GM19043 (cell line): Measurements from ENCODE around the gene AGAP1.
"Not testable (repeated sequence)": the region's sequence is repeated elsewhere in the genome, so short reads cannot be mapped to it uniquely, and the experiment has no call there.

Experiments
- ATAC-seq: cut with Tn5 transposase; IDR thresholded peaks from one replicate; pipeline ENCODE4 v1.9.1; 2021; ENCODE audit warnings: low read depth; ENCODE audit not compliant: unreplicated experiment

Gene AGAP1

DNA sequence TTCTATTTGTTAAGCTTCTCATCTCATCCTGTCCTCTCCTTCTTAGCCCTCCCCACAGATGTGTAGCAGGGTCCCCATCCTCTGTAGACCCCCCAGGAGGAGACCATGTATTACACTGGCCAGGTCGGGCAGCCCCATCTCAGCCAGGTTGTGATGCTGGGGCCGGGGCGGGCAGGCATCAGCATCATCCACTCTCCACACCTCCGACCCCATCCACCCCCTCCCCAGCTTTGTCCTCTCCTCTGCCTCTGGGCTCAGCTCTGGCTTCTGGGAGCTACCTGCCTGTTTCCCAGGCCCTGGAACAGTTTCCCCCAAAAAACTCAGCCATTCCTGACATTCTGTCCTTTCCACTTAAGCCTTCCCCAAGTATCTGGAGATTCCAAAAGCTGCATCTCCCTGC lies 625.2 kb downstream of the AGAP1 start:
- no peak for ATAC-seq

DNA sequence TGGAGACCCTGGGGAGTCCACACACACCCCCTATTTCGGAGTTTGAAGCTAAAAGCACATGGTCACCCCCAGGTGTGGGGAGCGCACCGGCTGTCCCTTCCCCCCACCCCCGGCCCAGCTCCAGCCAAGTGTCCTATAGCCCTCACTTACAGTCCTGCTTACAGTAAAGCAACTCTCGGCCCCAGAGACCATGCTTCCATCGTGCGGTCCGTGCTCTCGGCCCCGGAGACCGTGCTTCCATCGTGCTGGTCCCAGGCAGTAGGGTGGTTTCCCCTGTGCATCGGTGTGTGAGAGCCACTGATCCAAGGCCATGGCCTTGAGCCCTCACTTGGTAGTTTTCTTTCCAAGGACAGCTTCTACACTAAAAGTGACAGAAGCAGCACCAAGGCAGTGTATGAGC lies 625.6 kb downstream of the AGAP1 start:
- ATAC-seq: no peak

DNA sequence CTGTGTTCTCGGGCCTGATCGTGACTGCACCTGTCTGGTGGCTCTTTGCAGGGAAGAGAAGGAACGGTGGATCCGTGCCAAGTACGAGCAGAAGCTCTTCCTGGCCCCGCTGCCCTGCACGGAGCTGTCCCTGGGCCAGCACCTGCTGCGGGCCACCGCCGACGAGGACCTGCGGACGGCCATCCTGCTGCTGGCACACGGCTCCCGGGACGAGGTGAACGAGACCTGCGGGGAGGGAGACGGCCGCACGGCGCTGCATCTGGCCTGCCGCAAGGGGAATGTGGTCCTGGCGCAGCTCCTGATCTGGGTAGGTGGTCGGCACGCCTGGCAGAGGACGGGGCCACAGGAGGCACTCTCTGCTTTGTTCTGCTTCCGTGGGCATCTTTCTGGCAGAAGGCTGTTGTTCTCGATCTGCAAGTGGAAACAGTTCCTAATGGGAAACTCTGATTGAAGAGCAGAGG lies 626.3 kb downstream of the AGAP1 start:
- no peak for ATAC-seq

DNA sequence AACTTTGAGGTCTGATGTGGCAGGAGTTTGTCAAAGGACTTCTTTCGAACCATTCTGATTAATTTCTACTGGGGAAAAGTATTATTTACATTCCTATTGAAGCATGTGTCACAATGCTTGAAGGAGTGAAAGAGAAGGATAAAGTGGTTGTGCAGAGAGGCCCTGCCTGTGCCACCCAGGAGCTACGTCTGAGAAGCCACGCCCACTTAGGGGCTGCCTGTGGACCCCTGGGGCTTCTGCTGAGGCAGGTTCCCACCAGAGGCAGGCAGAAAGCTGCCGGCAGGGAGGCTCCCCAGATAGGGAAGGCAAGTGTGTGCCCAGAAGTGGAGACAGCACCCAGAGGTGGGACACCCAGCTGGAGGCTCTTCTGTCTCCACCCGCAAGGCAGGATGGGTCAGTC lies 627.0 kb downstream of the AGAP1 start:
- no peak for ATAC-seq

DNA sequence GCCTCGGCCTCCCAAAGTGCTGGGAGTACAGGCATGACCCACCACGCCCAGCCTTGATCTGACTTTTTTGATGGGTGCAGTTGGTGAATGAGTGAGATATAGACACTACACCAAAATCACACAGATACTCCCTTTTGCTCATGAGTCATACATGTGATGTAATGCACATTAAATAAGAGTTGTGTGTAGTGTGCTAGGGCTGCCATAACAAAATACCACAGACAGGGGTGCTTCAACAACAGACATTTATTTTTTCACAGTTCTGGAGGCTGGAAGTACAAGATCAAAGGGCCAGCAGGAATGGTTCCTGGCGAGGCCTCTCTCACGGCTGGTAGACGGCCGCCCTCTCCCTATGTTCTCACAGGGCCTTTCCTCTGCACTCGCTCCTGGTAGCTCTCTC lies 627.7 kb downstream of the AGAP1 start:
- ATAC-seq: no peak

DNA sequence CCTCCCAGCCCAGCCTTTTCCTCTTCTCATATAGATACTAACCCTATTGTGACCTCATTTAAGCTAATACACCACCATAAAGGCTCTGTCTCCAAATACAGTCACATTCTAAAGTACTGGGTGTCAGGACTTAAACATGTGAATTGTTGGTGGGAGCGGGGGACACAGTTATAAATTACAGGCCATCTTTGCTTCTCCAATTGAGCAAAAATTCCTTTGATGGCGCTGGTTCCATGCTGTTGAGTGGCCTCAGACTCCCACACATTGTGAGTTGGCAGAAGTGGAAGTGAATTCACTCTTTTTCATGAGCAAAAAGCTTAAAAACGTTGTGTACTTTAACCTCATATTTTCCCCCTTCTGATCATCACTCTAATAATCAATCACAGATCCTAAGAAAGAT lies 628.4 kb downstream of the AGAP1 start:
- no peak for ATAC-seq

DNA sequence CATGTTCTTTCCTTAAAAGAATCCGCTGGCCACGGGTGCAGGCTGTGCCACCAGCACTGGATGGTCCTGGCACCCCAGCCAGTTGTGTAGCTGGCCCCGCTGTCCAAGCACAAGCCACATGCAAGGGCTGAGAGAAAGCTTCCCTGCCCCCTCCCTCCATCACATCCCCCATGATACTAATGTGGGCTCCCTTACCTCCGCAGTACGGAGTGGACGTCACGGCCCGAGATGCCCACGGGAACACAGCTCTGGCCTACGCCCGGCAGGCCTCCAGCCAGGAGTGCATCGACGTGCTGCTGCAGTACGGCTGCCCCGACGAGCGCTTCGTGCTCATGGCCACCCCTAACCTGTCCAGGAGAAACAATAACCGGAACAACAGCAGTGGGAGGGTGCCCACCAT lies 629.9 kb downstream of the AGAP1 start:
- ATAC-seq: no peak

DNA sequence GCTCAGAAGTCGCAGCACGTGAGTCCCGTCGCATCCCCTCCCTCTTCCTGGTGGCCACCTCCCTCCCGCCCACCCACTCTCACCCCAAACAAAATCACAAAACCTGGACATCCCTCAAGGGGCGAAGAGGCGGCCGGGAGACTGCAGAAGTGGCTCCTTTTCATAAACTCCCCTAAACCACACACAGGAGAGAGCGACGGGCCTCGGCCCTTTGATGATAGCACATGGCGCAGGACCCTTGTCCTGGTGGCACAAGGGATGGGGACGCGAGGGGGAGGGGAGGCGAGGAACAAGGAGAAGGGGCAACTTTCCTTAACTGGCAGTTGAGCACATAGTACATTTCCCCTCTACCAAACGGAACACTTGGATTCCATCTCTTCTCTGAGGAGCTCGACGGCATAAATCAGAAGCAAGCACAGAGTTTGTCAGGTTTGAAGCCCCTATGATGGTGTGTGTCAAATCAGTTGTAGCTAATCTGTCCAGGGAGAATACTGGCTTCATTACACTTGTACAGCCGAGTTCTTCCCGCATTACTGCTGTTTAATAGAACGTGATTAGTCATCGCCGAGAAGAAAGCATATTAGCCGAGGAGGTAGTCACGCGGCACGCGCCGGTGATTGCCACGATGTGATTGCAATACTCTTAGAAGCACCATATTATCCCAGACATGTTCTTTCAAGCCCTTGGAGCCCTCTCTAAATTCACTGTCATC lies 630.5 kb downstream of the AGAP1 start:
- ATAC-seq: no peak

DNA sequence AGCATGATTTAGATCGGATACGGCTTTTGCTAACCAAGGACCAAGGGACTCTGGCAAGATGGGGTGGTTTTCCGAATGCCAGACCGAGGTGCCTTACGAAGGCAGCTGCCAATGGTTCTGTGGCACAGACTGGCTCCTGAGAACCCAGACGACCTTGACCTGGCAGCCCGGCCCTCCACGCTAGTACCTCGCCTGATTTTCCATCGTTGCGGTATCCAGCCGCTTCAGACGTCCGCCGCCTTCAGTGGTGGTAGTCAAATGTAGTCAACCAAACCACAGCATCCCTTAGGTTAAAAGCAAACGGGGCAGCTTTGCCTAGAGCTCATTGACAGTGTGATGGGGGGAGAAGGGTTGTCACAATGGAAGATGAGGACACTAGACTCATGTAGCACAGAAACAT lies 631.7 kb downstream of the AGAP1 start:
- ATAC-seq: no peak

DNA sequence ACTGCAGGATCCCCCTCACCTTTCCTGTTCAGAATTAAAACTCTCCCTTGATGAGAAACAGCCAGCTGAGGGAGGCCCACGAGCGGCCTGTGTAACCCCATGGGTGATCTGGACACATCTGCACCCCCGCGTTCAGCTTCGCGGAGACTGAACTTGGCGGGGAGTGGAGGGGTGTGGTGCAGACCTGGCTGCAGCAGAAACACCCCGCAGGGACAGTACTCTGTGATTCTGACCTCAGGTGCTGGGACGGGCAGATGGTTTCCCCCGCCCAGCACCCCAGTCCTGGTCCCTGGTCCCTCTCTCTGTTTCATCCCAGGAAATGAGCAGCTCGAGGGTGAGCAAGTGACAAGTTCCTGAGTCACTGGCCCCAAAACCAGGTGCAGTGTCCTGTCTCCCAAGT lies 633.2 kb downstream of the AGAP1 start:
- ATAC-seq: no peak

DNA sequence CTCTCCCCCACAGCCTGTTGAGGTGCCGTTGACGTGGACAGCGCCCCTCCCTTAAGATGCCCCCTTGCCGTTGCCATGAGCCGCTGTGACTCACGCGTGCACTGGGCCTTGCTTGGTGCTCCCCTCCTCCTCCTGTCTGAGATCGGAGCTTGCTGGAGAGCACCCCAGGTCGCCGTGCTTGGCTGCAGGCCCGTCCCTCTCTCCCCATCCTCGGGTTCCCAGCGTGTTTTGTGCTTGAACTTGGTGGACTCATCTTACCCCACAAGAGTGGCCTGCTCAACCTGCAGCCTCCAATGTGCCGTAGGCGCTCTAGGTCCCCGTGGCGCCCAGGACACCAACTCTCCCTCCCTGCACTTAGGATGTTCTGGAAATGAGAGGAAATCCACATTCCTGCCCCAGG lies 634.5 kb downstream of the AGAP1 start:
- ATAC-seq: no peak

DNA sequence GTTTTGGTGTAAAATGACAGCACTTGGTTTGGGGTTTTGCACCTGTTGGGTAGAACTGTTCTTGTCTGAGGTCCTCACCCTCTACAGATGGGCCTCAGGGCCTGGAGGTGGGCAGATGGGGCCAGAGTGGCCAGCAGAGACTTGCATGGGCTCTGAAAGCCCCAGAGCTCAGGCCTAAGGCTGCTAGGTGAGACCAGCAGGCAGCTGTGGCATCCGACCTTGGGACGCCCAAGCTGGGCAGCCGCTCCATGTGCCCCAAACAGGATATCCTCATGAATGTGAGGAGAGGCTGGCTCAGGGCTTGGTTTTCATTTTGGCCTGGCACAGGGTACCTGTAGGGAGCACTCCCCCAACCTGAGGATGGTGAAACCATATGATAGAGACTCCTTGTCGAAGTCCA lies 636.1 kb downstream of the AGAP1 start:
- no peak for ATAC-seq

DNA sequence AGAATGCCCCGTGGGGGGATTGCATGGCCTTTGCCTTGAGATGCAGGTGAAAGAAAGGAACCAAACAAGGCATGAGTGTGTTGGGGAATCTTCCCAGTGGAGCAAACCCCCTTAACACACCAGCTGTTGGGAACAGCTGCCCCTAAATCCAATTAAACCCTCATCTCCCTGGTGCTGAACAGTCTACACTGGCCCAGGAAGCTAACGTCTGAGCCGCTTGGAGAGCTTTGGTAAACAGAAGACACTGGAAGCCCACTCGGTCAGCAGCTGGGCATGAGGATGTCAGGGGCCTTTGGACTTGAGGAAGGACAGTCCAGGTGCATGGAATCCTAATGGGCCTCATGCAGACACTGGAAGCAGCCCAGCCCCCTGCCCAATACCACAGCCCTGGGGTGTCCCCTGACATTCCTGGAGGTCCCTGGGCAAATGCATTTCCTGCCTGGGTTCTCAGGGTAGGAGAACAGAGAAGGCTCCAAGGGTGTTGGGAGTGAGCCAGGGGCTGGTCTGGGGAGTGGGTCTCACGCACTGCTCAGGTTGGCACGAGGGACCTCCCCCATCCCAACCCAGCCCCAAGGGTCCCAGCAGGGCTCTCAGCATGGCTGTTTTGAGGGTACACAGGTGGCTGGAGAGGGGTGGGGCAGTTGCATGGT lies 636.6 kb downstream of the AGAP1 start:
- ATAC-seq: no peak

DNA sequence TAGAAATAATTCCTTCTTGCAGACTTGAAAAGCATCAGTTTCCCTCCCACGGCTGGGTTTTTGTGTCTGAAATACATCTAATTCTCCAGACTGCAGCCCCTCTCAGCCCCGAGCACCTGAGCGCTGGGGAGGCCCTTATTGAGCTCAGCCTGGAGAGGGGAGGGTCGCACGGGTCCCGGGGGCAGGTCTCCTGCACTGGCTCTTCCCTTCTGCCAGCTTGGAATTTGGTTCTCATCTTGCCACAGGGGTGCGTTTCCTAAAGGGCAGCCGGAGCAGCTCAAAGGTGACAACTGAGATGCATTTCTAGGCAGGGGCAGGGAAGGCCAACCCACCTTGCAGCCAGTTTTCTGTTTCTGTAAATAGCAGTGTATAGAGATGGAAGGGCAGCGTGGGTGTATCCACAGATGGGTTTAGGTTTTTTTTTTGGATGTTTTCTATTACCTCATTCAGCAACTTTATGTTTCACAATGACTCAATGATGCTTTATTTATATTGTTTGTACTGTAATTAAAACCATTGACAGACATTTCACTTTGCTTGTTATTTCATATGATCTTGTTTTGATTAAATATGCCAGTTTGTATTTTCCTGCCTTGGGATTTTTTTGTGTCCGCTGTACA lies 637.3 kb downstream of the AGAP1 start:
- ATAC-seq: no peak

DNA sequence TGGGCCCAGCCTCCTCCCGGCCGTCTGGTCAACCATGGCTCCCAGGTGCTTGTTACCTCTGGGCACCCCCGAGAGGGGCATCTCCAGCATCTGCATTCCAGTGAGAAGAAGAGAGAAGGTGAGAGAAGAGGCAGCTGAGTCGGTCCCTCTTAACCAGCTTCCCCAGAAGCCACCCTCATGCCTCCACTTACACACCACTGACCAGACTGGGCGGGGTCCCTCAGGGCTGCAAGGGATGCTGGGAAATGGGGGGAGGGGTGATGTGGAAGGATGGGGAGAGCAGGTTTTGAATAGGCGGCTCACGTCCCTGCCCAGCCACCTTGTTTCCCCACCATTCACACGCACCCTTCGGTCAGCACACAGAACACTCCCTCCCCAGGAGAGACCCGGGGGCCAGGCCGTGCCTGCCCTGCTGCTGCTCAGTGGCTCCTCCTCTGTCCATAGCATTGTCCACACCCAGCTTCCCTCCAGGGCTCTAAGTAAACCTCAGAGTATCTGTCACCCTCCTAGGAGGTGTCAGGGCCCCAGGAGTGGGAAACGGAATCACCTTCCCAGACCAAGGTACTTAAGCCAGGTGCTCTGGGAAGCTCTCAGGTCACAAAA lies 639.7 kb downstream of the AGAP1 start:
- ATAC-seq: no peak

DNA sequence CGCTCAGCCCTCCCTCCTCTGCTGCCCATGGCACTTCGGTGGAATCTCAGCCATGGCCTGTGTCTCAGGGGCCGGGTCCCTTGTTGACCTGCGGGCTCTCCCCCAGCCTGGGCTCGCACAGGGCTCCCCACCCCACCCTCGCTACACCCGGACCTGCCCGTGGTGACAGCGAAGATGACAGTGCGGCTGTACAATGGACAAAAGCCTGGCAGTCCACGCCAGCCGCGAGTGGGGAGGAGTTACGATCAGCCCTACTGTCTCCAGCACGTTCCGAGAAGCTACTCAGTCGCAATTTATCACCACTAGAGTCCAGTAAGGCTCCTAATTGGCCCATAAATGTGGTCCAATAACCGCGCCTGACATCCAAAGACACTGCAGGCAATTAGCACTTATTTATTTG lies 642.7 kb downstream of the AGAP1 start:
- ATAC-seq: no peak

DNA sequence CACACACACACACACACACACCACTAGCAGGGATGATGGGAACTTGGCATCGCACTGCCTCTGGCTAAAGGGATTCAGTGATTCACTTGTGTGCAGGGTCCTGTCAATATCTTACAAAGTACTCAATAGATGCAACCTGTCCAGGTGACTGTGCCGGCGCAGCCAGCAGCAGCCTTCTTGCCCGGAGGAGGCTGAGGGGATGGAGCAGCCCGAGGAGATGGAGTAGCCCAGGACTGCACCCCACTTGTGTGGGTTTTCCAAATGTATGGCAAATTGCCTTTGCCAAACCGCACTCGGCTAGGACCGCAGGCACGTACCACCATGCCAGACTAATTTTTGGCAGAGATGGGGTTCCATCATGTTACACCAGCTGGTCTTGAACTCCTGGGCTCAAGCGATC lies 643.2 kb downstream of the AGAP1 start:
- ATAC-seq: no peak

DNA sequence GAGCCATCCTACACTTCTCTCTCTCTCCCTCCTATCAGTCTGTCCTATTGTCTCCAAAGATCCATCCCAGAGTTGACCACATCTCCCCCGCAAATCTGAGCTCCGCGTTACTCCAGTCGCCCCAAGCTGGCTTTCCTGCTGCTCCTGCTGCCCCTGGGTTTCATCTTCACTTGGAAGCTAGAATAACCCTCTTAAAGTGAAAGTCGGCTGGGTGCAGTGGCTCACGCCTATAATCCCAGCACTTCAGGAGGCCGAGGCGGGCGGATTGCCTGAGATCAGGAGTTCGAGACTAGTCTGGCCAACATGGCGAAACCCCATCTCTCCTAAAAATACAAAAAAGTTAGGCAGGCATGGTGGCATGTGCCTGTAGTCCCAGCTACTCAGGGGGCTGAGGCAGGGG lies 647.8 kb downstream of the AGAP1 start:
- ATAC-seq: not testable (repeated sequence)

DNA sequence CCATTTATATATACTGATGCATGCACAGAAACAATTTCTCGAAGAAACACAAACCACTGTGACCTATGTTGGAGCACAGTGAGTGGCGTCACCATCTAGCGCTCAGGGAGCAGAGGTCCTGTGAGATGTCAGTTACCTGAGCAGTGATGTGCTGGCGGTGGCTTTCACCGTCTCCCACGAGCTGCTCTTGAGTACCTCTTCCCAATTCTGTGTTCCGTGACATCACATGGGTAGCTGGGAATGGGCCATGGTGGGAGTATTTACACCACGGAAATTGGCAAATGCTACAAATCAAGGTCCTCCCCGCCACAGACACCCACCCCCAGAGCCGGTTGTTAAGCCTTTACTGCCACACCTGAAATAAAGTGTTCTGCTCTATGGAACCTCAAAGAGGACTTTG lies 650.0 kb downstream of the AGAP1 start:
- ATAC-seq: no peak

DNA sequence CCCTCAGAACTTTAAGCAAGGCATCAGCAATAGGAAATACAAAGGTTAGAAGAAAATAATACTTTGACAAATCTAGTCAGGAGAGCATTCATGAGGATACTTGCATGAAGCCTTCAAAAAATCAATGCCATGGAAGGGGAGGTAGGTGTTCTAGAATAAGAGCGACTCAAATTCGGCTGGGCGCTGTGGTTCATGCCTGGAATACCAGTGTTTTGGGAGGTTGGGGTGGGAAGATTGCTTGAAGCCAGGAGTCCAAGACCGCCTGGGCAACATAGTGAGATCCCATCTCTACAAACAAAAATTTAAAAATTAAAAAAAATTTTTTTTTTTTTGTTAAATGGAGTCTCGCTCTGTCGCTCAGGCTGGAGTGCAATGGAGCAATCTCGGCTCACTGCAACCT lies 652.6 kb downstream of the AGAP1 start:
- no peak for ATAC-seq

DNA sequence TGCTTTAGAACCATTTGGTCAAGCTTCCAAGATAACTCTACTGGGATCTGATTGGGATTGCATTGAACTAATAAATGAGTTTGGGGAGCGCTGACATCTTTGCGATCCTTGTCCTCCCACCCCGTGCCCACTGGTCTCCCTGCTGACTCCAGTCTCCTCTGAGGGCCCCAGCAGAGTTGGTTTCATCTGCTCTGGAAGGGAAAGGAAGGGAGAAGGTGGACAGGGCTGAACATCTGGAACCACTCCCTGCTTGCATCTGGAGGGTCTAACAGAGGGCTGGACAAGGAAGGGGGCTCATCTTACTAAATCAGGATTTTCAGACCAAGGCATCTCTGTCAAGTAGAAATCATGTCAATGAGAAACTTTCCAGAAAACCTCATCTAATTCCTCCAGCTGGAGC lies 661.6 kb downstream of the AGAP1 start:
- ATAC-seq: no peak
